HepG2 (cell line): Measurements from ENCODE around the gene RGS11. TPM values are rescaled to one million over a fixed set of nuclear protein-coding genes. Genes with fewer than 3 reads are reported as not detected.

Experiments used
- ATAC-seq: fragments of 200-7000 bp; cut with Tn5 transposase; 3 replicates; pipeline ENCODE4 v1.9.1; 2020; ENCODE audit warnings: mild to moderate bottlenecking, moderate library complexity
- BruUV-seq: library from RNA; stranded (reverse); fragments of 400-500 nt; replicated peaks from 2 replicates; lab custom pipeline; 2021; lab: Mats Ljungman, UMichigan
- CTCF ChIA-PET: fragments of 300-600 bp; formaldehyde crosslinking; extraction: SDS; loops from one replicate; lab custom pipeline; 2021; ENCODE audit warnings: low total read pairs, inconsistent platforms, low intra/inter-chr PET ratio; lab: Yijun Ruan, JAX
- POLR2A ChIA-PET: fragments of 350-600 bp; sonication (Branson Sonifier 250); formaldehyde crosslinking; loops from one replicate; lab custom pipeline; 2020; ENCODE audit warnings: antibody characterized with exemption, inconsistent platforms; lab: Yijun Ruan, JAX
- DNase-seq: peaks from one replicate; pipeline ENCODE4 v3.0.0-alpha.2; 2015; ENCODE audit warnings: low spot score
- FAIRE-seq: peaks from 3 replicates; lab custom pipeline; 2011; peaks lifted over from hg19 to GRCh38; lab: Jason Lieb, UNC
- H2AFZ ChIP-seq: one replicate; pipeline ENCODE4 v1.6.1; 2011; ENCODE audit warnings: low read length, inconsistent platforms
- H3K27ac ChIP-seq: fragments of 300-600 bp; 3 replicates; pipeline ENCODE4 v1.8.0; 2011; ENCODE audit warnings: mixed run types, mild to moderate bottlenecking, mixed read lengths, low read length, inconsistent platforms; ENCODE audit not compliant: insufficient read depth; ENCODE audit errors: extremely low read length
- H3K27me3 ChIP-seq, 2 experiments: fragments of 200-600 bp in 1 of 2; 2 replicates in 1 of 2; 3 replicates in 1 of 2; pipeline versions ENCODE4 v1.6.0 to v1.8.0; 2011; ENCODE audit warnings: low read length in 2 of 2, mild to moderate bottlenecking in 2 of 2, moderate library complexity in 2 of 2, inconsistent platforms in 1 of 2; ENCODE audit not compliant: insufficient read depth in 2 of 2, control insufficient read depth in 1 of 2
- H3K36me3 ChIP-seq, 2 experiments: fragments of 200-600 bp in 1 of 2; replicated peaks in 1 of 2; 2 replicates in 1 of 2; 3 replicates in 1 of 2; pipeline versions ENCODE4 v1.5.1 to v1.8.0; 2011; ENCODE audit warnings: low read length in 2 of 2, inconsistent platforms in 1 of 2; ENCODE audit not compliant: insufficient read depth in 2 of 2, control insufficient read depth in 1 of 2
- H3K4me1 ChIP-seq: 2 replicates; pipeline ENCODE4 v1.5.1; 2012; ENCODE audit warnings: low read length, inconsistent platforms; ENCODE audit not compliant: insufficient read depth
- H3K4me2 ChIP-seq: 2 replicates; pipeline ENCODE4 v1.6.0; 2011; ENCODE audit warnings: low read depth, low read length, inconsistent platforms
- H3K4me3 ChIP-seq, 3 experiments: fragments of 200-600 bp in 1 of 3; sonication (generic), shearing (Covaris generic) in 1 of 3; replicated peaks in 1 of 3; 2 replicates each; pipeline ENCODE4 v1.5.1; 2011 to 2016; ENCODE audit warnings: low read length in 3 of 3, inconsistent platforms in 2 of 3, low read depth in 2 of 3, mild to moderate bottlenecking in 2 of 3, control low read depth in 1 of 3, mixed read lengths in 1 of 3; ENCODE audit not compliant: insufficient read depth in 1 of 3
- H3K79me2 ChIP-seq: one replicate; pipeline ENCODE4 v1.6.1; 2011; ENCODE audit warnings: low read length, inconsistent platforms; ENCODE audit not compliant: insufficient read depth
- H3K9ac ChIP-seq: 2 replicates; pipeline ENCODE4 v1.6.0; 2011; ENCODE audit warnings: mild to moderate bottlenecking, low read depth, low read length, inconsistent platforms; ENCODE audit not compliant: insufficient read depth
- H3K9me3 ChIP-seq: 2 replicates; pipeline ENCODE4 v1.5.1; 2012; ENCODE audit warnings: mild to moderate bottlenecking, low read length
- H4K20me1 ChIP-seq: 2 replicates; pipeline ENCODE4 v1.6.0; 2011; ENCODE audit warnings: inconsistent platforms, mild to moderate bottlenecking, low read length, moderate library complexity; ENCODE audit not compliant: insufficient read depth
- HNF4G ChIP-seq, 2 experiments: sonication (generic) in 1 of 2; formaldehyde crosslinking in 1 of 2; IDR thresholded peaks; 2 replicates each; pipeline versions ENCODE4 v1.4.0 to v1.6.1; 2011 to 2020; ENCODE audit warnings: borderline replicate concordance in 2 of 2, low read depth in 2 of 2, mild to moderate bottlenecking in 2 of 2, low read length in 1 of 2, missing genetic modification reagents in 1 of 2, moderate library complexity in 1 of 2
- MED13 ChIP-seq: sonication (generic); formaldehyde crosslinking; IDR thresholded peaks from 2 replicates; pipeline ENCODE4 v1.5.0; 2020; ENCODE audit warnings: missing genetic modification reagents
- PHF20 ChIP-seq: sonication (generic); formaldehyde crosslinking; IDR thresholded peaks from 2 replicates; pipeline ENCODE4 v1.5.0; 2020; ENCODE audit warnings: mild to moderate bottlenecking, missing genetic modification reagents
- RXRB ChIP-seq: IDR thresholded peaks from 2 replicates; pipeline ENCODE4 v1.6.1; 2016; ENCODE audit warnings: borderline replicate concordance, missing genetic modification reagents, missing compliant biosample characterization
- SRSF4 ChIP-seq: fragments of 200-400 bp; formaldehyde crosslinking; IDR thresholded peaks from one replicate; pipeline ENCODE4 v1.6.1; 2018; ENCODE audit warnings: mild to moderate bottlenecking, low read depth, low read length, moderate library complexity; ENCODE audit not compliant: poor library complexity, severe bottlenecking
- ZNF225 ChIP-seq: sonication (generic); formaldehyde crosslinking; IDR thresholded peaks from 2 replicates; pipeline ENCODE4 v1.4.0; 2020; ENCODE audit warnings: mild to moderate bottlenecking, missing genetic modification reagents
- ZNF383 ChIP-seq: sonication (generic); formaldehyde crosslinking; IDR thresholded peaks from 2 replicates; pipeline ENCODE4 v1.4.0; 2020; ENCODE audit warnings: missing genetic modification reagents, mild to moderate bottlenecking, borderline replicate concordance
- WGBS: methylation state at CpG from one replicate; pipeline ENCODE4 v1.1.6; 2017; ENCODE audit warnings: low lambda C conversion rate; 5-methylcytosine and 5-hydroxymethylcytosine counted together
- in situ Hi-C: cut with HindIII; loops from 2 replicates; pipeline ENCODE4 v1.10.0; 2017; ENCODE audit warnings: low pct_unique_long_range_greater_than_20kb; ENCODE audit not compliant: extremely low pct_ligation_motif_present
- intact Hi-C: fragments of 100-400 bp; cut with micrococcal nuclease; formaldehyde crosslinking; loops from one replicate; pipeline ENCODE4 v1.10.0; 2022; ENCODE audit not compliant: unreplicated experiment
- polyA plus RNA-seq, 8 experiments: library from polyadenylated mRNA; depleted of rRNA in 3 of 8; stranded (reverse) in 7 of 8; unstranded in 1 of 8; fragments of >200 nt; fragmentation: Illumina TruSeq in 4 of 8; extraction: Trizol in 4 of 8; gene quantifications; 2 replicates each; pipeline versions ENCODE4 v1.2.1 to v1.2.3, GENCODE V29; 2011 to 2016; ENCODE audit warnings: low read depth in 4 of 8, missing spikeins in 1 of 8, mixed read lengths in 1 of 8; ENCODE audit not compliant: insufficient read depth in 1 of 8
- total RNA-seq, 5 experiments: library from RNA; depleted of rRNA; stranded (reverse); fragments of >200 nt; fragmentation: Illumina TruSeq; extraction: Trizol; gene quantifications; 2 replicates each; pipeline ENCODE4 v1.2.3, GENCODE V29; 2016; ENCODE audit warnings: low read depth in 1 of 5
- TF ChIP-seq, protein P1 (sequence below): sonication (generic); formaldehyde crosslinking; IDR thresholded peaks from 2 replicates; pipeline ENCODE4 v1.8.0; 2023; ENCODE audit warnings: mild to moderate bottlenecking, missing genetic modification reagents
- TF ChIP-seq, protein P2 (sequence below): sonication (generic); formaldehyde crosslinking; IDR thresholded peaks from 2 replicates; pipeline ENCODE4 v1.4.0; 2020; ENCODE audit warnings: mild to moderate bottlenecking, missing genetic modification reagents
- TF ChIP-seq, protein P3 (sequence below): sonication (generic); formaldehyde crosslinking; IDR thresholded peaks from 2 replicates; pipeline ENCODE4 v1.4.0; 2020; ENCODE audit warnings: missing genetic modification reagents, low read depth, mild to moderate bottlenecking, borderline replicate concordance
- TF ChIP-seq, protein P4 (sequence below): sonication (generic); formaldehyde crosslinking; IDR thresholded peaks from 2 replicates; pipeline ENCODE4 v1.8.0; 2022; ENCODE audit warnings: missing genetic modification reagents, mild to moderate bottlenecking, moderate library complexity, borderline replicate concordance

Gene RGS11
- total and polyA plus RNA-seq, 2 of the 13 experiments (the other 11 are each of a cell fraction or from before 2014, with no cell fraction given): 0.11 TPM; not detected in 1

DNA sequence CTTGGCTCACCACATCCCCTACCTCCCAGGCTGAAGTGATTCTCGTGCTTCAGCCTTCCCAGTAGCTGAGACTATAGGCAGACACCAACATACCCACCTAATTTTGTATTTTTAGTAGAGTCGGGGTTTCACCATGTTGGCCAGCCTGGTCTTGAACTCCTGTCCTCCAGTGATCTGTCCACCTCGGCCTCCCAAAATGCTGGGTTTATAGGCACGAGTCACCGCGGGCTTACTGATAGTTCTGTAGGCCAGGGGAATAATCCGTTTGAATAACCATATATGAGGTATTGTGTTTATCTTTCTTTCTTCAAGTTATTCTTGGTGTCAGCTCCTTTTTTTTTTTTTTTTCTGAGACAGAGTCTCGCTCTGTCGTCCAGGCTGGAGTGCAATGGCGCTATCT is 33.5 kb downstream of the RGS11 start:
- no peak overlapping the region for H3K4me2 ChIP-seq
- in situ Hi-C loops: no loop called here
- H3K36me3 ChIP-seq: no peaks in the 10 kb centered on the region
- H3K4me1 ChIP-seq: peaks cover 24% of the 10 kb centered on the region
- FAIRE-seq (no peak), ATAC-seq (no peak), DNase-seq (no peak)
- H3K27ac ChIP-seq: no peak overlapping the region
- H3K9ac ChIP-seq: no peak overlapping the region
- BruUV-seq: no TSS peak
- 95% methylated on average over 10 of the region's 10 CpGs for WGBS
- intact Hi-C loops: no loop called here
- H4K20me1 ChIP-seq: no peaks in the 10 kb centered on the region
- no peaks in the 10 kb centered on the region for H3K9me3 ChIP-seq
- H3K4me3 ChIP-seq: no peak overlapping the region
- no peak overlapping the region for H2AFZ ChIP-seq
- no peaks in the 10 kb centered on the region for H3K79me2 ChIP-seq
- H3K27me3 ChIP-seq: no peaks in the 10 kb centered on the region
- CTCF ChIA-PET: no interaction called here
- POLR2A ChIA-PET: interaction anchor here (0.6 kb wide), 1 partner anchor 98 kb away, joined by 3 read pairs; no protein-coding TSS in a partner anchor
- TF ChIP-seq, protein P1, sequence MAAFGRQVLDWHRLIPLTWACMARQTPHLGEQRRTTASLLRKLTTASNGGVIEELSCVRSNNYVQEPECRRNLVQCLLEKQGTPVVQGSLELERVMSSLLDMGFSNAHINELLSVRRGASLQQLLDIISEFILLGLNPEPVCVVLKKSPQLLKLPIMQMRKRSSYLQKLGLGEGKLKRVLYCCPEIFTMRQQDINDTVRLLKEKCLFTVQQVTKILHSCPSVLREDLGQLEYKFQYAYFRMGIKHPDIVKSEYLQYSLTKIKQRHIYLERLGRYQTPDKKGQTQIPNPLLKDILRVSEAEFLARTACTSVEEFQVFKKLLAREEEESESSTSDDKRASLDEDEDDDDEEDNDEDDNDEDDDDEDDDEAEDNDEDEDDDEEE (CRISPR knock-in tag): no peak
- TF ChIP-seq, protein P2, sequence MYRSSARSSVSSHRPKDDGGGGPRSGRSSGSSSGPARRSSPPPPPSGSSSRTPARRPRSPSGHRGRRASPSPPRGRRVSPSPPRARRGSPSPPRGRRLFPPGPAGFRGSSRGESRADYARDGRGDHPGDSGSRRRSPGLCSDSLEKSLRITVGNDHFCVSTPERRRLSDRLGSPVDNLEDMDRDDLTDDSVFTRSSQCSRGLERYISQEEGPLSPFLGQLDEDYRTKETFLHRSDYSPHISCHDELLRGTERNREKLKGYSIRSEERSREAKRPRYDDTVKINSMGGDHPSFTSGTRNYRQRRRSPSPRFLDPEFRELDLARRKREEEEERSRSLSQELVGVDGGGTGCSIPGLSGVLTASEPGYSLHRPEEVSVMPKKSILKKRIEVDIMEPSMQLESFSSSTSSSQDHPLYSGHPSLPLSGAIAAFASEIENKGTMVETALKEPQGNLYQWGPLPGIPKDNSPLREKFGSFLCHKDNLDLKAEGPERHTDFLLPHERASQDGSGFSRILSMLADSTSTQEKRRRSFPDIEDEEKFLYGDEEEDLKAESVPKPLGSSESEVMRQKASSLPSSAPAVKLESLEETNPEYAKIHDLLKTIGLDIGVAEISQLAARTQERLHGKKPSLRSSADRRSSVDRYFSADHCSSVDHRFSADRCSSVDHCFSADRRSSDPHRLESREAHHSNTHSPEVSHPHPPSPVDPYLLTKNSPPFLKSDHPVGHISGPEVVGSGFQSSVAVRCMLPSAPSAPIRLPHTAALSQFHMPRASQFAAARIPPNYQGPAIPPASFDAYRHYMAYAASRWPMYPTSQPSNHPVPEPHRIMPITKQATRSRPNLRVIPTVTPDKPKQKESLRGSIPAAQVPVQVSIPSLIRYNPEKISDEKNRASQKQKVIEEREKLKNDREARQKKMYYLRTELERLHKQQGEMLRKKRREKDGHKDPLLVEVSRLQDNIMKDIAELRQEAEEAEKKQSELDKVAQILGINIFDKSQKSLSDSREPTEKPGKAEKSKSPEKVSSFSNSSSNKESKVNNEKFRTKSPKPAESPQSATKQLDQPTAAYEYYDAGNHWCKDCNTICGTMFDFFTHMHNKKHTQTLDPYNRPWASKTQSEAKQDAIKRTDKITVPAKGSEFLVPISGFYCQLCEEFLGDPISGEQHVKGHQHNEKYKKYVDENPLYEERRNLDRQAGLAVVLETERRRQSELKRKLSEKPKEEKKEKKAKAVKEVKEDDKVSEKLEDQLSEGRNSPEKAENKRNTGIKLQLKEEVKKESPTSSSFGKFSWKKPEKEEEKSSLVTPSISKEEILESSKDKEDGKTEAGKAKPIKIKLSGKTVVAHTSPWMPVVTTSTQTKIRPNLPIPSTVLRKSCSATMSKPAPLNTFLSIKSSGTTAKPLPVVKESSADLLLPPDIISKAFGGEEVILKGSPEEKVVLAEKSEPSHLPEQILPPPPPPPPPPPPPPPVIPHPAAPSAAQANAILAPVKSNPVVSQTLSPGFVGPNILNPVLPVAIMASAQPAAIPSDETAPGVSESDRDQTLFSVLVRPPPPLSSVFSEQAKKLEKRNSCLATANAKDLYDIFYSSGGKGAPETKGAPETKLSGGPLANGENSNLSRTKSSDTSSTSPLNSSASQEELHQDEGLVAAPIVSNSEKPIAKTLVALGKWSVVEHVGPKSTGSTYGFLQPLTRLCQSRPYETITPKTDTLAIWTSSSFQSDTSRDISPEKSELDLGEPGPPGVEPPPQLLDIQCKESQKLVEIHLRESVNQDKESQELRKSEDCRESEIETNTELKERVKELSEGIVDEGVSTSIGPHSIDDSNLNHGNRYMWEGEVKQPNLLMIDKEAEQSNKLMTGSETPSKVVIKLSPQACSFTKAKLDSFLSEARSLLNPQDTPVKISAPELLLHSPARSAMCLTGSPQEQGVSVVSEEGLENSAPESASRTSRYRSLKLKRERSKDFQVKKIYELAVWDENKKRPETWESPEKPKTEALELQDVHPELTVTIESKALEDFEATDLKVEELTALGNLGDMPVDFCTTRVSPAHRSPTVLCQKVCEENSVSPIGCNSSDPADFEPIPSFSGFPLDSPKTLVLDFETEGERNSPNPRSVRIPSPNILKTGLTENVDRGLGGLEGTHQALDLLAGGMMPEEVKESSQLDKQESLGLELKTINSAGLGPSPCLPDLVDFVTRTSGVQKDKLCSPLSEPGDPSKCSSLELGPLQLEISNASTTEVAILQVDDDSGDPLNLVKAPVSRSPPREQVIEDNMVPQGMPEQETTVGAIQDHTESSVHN (CRISPR knock-in tag): no peak
- TF ChIP-seq, protein P3, sequence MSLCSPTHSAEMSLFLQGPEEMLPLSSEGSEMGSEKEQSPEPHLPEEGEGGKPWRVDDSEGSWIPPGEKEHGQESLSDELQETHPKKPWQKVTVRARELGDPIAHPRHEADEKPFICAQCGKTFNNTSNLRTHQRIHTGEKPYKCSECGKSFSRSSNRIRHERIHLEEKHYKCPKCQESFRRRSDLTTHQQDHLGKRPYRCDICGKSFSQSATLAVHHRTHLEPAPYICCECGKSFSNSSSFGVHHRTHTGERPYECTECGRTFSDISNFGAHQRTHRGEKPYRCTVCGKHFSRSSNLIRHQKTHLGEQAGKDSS (CRISPR knock-in tag): no peak
- TF ChIP-seq, protein P4, sequence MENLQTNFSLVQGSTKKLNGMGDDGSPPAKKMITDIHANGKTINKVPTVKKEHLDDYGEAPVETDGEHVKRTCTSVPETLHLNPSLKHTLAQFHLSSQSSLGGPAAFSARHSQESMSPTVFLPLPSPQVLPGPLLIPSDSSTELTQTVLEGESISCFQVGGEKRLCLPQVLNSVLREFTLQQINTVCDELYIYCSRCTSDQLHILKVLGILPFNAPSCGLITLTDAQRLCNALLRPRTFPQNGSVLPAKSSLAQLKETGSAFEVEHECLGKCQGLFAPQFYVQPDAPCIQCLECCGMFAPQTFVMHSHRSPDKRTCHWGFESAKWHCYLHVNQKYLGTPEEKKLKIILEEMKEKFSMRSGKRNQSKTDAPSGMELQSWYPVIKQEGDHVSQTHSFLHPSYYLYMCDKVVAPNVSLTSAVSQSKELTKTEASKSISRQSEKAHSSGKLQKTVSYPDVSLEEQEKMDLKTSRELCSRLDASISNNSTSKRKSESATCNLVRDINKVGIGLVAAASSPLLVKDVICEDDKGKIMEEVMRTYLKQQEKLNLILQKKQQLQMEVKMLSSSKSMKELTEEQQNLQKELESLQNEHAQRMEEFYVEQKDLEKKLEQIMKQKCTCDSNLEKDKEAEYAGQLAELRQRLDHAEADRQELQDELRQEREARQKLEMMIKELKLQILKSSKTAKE: no peak
- TF ChIP-seq RXRB (CRISPR knock-in tag): no peak
- no peak for TF ChIP-seq ZNF225
- TF ChIP-seq MED13: no peak
- no peak for TF ChIP-seq SRSF4
- no peak for TF ChIP-seq HNF4G (IDR thresholded peaks at IDR 0.05; ENCODE audit: borderline replicate concordance, low read depth, low read length)
- no peak for TF ChIP-seq HNF4G (CRISPR knock-in tag; IDR thresholded peaks at IDR 0.05; ENCODE audit: borderline replicate concordance, low read depth)
- TF ChIP-seq PHF20 (CRISPR knock-in tag): no peak
- TF ChIP-seq ZNF383 (CRISPR knock-in tag): no peak
